ENCODE results near the gene KRTAP13-3.
A peak's percentile ranks its signal among the peaks of the same experiment; 100 is the strongest.

Gene KRTAP13-3, protein sequence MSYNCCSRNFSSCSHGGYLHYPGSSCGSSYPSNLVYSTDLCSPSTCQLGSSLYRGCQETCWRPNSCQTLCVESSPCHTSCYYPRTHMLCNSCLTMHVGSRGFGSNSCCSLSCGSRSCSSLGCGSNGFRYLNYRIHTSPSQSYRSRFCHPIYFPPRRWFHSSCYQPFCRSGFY

GRCh38 chr21:30425826-30426225, at the start of gene KRTAP13-3:
Gene KRTAP13-3, minus strand, starts transcription at chr21:30425926. Its CDS starts 14 bp downstream, at chr21:30425912.
- DNase-seq = no peak

DNA sequence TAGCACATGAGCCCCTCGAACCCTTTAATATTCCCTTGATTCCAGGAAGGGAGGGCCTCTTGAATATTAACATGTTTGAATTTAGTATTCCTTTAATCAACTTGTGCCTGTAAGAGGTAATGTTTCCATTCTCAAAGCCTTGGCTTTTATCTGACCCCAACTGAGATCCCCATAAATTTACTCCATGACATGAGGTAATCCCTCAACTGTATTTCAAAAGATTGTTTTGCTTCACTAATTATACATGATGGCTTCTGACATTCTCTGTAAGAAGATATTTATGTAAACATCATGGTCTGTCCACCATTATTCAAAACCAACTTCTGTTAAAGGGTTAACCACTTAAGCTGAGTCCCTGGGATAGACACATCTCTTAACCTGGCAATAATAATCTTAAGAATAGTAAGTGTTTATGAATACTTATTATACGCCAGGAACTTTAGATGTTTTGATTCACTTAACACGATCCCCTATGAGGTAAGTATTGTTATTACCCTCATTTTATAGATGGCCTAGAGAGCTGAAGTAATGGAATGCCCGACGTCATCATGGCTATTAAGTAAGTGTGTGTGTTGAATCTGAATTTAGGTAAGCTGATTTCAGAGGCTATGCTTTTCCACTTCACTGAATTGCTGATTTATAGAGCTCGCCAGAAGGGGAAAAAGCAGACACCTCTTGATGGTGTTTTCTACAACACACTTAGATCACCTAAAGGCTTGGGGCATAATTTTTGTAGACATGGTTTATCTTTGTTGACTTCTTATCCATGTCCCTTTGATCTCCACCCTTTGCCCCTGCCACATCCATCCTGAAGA, 43.4 kb upstream of the KRTAP13-3 start:
- DNase-seq = no peak

- no peak for DNase-seq
Measured at GRCh38 chr21:30463713-30464112, 38.0 kb upstream of the KRTAP13-3 start.

DNA sequence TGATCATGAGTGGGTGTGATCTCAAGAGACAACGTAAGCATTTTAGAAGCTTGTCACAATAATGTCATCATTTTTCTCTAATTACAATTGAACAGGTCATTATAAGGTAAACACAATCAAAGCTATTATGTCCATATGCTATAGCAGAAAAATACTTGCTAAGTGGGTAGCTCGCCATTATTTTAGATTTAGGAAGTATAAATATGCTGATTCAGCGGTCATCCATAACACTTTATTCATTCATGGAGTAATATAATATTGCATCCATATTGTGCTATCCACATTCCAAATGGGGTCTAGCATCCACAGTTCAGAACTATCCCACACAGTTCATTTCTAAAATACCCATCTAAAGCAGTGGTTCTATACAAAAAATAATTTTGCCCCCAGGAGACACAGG, 22.8 kb upstream of the KRTAP13-3 start:
- no peak for DNase-seq

GRCh38 chr21:30447056-30447455, 21.3 kb upstream of the KRTAP13-3 start:
- DNase-seq = no peak

DNA sequence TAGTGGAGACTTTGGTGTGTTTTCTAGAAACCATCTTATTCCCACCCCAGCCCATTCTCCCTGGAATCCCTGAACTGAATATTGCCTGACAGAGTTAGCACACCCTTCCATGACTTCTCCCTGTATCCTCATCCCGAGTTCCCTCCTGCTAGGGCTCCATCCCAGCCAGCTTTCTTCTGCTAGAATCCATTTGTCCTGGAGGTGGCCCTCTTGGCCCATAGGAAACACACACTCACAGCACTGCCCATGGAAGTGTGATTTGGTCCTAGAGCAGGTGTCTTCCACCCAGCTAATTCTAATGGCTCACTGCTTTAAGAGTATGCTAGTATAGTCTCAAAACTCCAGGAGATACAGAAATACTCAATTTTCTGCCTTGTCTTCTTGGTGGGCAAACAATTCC, 18.5 kb upstream of the KRTAP13-3 start:
- DNase-seq = no peak

- no peak for DNase-seq
Measured at GRCh38 chr21:30443226-30443625, 17.5 kb upstream of the KRTAP13-3 start.

- no peak for DNase-seq
Measured at GRCh38 chr21:30439975-30440374, 14.2 kb upstream of the KRTAP13-3 start, which contains the start of gene KRTAP15-1. Gene KRTAP15-1, plus strand, starts transcription at chr21:30440275. Its CDS starts 53 bp downstream, at chr21:30440328.

GRCh38 chr21:30437010-30437565, 11.4 kb upstream of the KRTAP13-3 start:
- DNase-seq = no peak

GRCh38 chr21:30434033-30434631, 8.4 kb upstream of the KRTAP13-3 start:
- peak; percentile 13 for DNase-seq

DNA sequence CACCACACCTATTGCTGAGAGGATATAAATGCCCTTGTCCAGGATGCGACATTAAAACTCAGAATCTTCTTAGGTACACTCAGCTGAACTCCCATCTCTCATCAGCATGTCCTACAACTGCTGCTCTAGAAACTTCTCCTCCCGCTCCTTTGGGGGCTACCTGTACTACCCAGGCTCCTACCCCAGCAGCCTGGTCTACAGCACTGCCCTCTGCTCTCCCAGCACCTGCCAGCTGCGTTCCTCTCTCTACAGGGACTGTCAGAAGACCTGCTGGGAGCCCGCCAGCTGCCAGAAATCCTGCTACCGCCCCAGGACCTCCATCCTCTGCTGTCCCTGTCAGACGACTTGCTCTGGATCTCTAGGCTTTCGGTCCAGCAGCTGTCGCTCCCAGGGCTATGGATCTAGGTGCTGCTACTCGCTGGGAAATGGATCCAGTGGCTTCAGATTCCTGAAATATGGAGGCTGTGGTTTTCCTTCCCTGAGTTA, 4.5 kb upstream of the KRTAP13-3 start, which contains the start of gene KRTAP13-4:
TSS of gene KRTAP13-4 (plus strand) at position 51 of the 486 bp plus-strand sequence. CDS start at position 107, 56 bp downstream.
- DNase-seq = no peak

GRCh38 chr21:30426731-30427130, 1.0 kb upstream of the KRTAP13-3 start:
- DNase-seq = no peak

DNA sequence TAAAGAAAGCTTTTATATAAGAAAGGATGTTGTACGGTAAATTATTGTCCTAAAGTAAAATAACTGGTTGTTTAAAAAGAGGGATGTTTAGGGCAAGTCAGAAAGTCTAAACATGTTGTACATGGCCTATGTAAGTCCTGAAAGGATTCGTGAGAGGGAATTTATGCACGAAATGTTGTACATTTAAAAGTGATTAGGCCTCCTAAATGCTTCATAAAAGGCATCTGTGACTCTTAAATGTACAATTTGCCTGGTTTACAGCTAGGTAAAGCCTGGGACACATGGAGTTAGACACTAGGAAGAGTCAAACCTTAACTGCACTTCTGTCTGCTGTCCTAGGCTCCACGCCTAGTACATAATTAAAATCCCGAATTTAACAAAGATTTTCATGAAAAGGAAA, 9.7 kb downstream of the KRTAP13-3 start:
- no peak for DNase-seq

DNA sequence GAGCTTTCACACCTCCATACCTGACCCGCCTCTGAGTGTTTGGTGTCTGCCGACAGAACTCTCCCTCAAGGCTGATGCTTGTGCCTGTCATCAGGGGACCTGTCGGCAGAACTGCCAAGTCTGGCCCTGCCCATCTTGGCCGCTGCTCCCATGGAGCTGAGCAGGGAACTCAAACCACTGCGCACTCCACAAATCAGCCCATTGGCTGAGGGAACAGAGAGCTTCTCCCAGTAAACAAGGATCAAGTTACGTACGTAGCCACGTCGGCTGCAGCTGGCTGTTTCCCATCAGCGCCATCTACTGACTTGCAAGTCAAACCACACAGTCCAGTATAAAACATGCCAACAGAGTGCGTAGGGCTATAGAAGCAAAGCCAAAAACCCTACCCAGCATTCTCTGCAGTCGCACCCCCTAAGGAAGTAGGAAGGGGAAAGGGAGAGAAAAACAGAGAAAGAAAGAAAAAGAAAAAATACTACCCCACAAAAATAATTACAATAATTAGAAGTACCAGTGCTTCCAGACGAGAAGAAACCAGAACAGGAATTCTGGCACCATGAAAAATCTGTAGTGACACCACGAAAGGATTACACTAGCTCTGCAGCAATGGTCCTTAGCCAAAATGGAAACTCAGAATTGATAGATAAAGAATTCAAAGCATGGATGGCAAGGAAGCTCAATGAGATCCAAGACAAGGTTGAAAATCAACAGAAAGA, 16.8 kb downstream of the KRTAP13-3 start:
- peak; percentile 37 for DNase-seq

- DNase-seq = no peak
Measured at GRCh38 chr21:30395731-30396130, 30.0 kb downstream of the KRTAP13-3 start, which contains the start of gene KRTAP13-1. Gene KRTAP13-1, plus strand, starts transcription at chr21:30396031. Its CDS starts 56 bp downstream, at chr21:30396087.

- no peak for DNase-seq
Measured at GRCh38 chr21:30391492-30392025, 34.2 kb downstream of the KRTAP13-3 start.

GRCh38 chr21:30382201-30382600, 43.5 kb downstream of the KRTAP13-3 start:
- no peak for DNase-seq

Measured in fibroblast of skin of right quadriceps (primary cell).